GM12891 (cell line): Measurements from ENCODE around the gene HMCN1.

ENCODE experiments used
- POLR2A ChIP-seq: IDR thresholded peaks from 2 replicates; pipeline ENCODE4 v1.6.1; 2011; ENCODE audit warnings: low read depth, low read length, control low read depth
- POLR2AphosphoS5 ChIP-seq: IDR thresholded peaks from 2 replicates; pipeline ENCODE4 v1.6.1; 2011; ENCODE audit warnings: low read depth, low read length, control low read depth
- POU2F2 ChIP-seq: IDR thresholded peaks from 2 replicates; pipeline ENCODE4 v1.6.1; 2011; ENCODE audit warnings: low read depth, mild to moderate bottlenecking, control low read depth, low read length, moderate library complexity
- SPI1 ChIP-seq: IDR thresholded peaks from 2 replicates; pipeline ENCODE4 v1.6.1; 2011; ENCODE audit warnings: low read depth, low read length, control low read depth
- TAF1 ChIP-seq: IDR thresholded peaks from 2 replicates; pipeline ENCODE4 v1.6.1; 2011; ENCODE audit warnings: low read depth, low read length, control low read depth

DNA sequence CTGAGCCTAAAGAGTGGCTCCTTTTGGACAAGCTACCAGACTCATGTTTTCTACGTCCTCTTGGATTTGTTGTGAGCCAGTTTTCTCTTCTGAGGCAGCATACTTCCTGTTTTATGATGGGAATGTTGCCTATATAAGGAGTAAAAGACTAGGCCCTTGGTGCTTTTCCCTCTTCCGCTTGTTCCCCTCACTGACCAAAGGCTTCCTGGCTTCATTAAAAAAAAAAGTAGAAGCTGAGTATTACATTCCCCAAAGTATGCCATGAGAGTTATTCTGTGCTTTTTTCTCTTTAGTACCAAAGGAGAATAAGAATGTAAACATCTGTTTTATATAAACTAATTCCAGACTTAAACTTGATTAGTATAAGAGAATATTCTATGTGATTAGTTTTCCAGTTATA lies 6.5 kb upstream of the HMCN1 start:
- TF ChIP-seq POLR2A (no peak), TAF1 (no peak), SPI1 (no peak), POLR2AphosphoS5 (no peak), POU2F2 (no peak)
